Stimulated activated CD8-positive, alpha-beta memory T cell treated with anti-CD3 and anti-CD28 coated beads, Interleukin-4, amount 100 ng/mL, for 1 hour (primary cell): ENCODE measurements around the gene KCNJ15.
"Not testable (repeated sequence)": the region's sequence is repeated elsewhere in the genome, so short reads cannot be mapped to it uniquely, and the experiment has no call there.

Experiments used
- DNase-seq, 2 donors: peaks; one replicate each; pipeline ENCODE4 v3.0.0-alpha.2; 2020; ENCODE audit warnings: low read depth in 2 of 2, low spot score in 1 of 2

The KCNJ15 gene

DNA sequence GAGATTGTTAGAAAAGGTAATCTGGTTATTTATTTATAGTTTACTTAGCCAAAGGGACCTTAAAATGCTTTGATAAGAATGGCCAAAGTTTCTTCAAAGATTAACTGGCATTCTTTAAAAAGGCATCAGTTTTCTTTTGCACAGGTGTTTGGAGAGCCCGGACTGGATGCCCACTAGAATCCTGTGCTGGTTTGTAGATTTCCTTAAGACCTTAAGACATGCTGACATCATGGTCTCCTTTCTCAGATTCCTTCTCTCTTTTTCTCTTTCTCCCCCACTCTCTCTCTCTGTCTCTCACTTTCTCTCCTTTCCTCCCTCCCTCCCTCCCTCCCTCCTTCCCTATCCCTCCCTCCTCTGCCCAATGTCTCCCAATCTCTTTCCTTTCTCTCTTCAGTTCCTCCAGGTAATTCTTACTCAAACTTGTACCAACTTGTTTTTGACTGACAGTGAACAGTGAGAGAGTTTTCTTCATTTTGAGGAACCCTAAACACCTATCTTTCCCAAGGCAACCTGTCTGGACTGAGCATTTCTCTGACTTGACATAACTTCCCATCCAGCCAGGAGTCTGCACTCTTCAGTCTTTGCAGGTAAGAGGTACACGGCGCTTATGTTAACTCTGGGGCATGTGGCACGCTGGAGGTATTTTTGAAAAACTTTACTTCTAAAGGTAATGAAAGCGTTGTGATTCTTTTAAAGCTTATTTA is at the start of gene KCNJ15:
Gene KCNJ15, plus strand, starts transcription at position 393 of the 704 bp plus-strand sequence. CDS start 42,271 bp downstream, outside the sequence.
- DNase-seq, result no peak

DNA sequence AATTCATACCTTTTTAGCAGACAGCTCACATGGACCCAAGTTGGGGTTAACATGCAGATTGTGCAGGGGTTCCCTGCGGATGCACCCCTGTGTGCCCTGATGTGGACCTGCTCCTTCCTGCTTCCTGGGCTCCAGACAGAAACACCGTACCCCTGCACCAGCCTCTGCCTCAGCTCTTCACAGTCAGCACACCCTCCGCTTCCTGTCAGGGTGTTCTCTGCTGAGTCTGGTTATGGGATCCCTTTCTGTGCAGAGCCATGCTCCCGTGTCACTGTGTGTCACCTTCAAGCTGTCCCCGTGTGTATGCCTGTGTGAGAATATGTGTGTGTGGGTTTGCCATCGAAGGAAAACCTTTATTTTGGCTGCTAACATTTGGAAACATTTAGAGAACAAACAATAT is 48.7 kb upstream of the KCNJ15 start:
- DNase-seq, result no peak

DNA sequence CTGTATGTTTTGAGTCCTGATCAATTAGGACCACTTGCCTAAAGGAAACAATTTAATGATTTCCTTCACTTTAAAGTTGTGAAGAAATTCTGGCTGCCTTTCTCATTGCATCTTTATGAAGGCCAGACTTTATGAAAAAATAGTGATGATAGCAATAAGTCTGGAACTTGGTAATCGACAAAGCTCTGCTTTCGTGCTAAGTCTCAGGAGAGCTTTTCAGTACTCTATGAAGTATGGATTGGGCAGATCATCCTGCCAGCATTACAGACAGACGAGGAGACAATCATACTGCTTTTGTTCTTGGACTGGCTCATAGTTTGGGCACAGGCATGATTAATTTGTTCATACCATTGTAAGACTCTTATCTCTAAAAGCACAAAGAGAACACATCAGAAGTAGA is 45.5 kb upstream of the KCNJ15 start:
- DNase-seq, result no peak

DNA sequence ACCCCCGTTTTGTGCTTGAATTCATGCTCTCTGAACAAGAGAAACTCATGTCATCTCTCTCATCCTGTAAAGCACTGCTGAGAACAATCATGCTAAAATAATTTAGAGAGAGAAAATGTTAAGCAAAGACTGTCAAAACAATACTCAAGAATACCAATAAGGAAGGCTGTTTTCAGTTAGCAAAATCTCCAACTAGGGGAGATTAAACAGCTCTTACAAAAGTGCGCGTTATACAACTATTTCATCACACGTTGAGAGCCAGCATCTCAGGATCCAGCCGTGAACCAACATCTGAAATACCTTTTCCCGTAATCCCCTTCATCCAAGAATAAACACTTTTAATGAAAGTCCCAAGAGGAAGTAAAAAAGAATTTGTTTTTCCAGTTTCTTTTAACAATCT is 44.1 kb upstream of the KCNJ15 start:
- DNase-seq, result no peak

DNA sequence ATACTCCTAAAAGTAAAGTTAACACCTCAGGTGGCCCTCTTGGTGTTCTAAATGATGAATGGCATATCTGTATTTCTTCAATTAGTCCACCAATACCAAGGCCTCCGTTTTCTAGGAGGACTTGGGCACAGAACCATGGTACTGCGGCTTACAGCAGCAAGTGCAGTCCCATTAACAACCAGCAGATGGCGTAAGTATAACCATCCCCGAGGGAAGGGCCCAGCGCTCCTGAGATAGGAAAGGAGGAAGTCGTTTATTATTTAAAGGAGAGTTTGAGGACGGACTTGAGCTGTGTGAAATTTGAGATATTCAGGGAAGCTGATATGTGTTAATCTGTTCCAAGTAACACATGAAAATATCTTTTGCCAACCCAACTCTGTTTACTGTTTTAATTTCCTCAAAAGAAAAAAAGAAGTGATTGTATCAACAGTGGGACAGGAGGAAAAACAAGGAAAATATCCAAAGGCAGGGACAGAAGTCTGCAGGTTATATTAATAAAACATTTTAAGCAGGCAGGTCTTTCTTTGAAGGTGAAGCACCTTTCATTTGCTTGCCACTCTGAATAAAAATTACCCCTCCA is 37.7 kb upstream of the KCNJ15 start:
- peak in 1 of 2 donors; percentile 28 for DNase-seq

DNA sequence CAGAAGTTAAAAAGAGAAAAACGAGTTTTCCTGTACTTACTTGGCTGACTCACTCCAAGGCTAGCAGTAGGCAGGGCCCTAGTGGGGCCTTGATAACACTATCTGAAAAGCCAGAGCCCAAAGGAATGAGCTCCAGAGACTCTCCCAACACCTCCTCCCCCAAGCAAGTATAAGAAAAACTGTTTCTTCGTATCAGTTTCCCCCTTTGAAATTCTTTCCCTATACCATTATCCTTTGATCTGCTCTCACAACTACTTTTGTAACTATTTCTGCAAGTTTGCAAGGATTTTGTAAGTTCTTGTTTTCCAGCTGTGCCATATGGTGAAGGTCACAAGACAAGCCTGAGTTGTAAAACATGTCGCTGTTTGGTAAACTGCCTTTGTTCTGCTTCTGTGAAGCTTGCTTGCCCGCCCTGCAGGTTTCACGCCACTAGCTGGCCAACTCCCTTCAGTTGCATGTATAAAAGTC is 36.5 kb upstream of the KCNJ15 start:
- DNase-seq, result no peak

DNA sequence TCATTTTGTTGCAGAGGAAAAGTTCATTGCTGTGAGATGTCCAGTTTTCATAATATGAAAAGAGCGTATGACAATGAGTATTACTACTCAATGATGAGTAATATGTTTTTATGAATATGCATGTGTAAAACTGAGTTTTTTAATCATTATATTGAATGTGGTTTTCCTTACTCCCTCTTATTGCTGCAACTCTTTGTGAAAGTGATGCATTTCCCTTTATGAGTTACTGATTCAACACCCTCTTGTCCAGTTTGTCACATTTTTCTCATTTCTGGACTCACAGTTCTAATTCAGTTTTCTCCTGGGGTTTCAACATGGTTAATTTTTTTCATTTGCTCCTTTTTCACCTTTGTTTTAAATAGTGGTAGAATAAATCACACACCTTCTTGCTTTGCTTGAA is 35.2 kb upstream of the KCNJ15 start:
- no peak for DNase-seq

DNA sequence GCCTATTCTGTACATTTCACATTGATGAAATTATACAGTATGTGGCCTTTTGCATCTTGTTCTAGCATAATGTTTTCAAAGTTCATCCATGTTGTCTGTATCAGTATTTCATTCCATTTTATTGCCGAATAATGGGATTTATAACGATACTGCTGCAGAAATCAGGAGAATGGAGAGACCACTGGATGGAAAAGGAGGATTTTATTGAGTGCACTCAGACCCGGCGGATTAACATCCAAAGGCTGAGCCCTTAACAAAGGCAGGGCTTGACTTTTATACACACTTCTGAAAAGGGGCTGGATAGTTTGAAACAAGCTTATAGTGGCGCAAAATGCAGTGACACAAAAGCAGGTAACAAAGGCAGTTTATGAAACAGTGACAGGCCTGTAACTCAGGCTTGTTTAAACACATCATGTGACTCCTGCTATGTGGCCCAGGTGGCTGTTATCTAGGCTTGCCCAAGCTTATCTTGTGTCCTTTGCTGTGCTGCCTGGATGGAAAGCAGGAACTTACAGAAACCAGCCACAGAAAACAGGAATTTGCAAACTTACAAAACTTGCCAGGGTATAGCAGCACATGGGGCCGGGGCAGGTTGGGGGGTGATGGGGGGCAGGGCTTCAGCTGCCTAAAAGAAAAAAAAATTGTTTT is 32.8 kb upstream of the KCNJ15 start:
- no peak for DNase-seq

DNA sequence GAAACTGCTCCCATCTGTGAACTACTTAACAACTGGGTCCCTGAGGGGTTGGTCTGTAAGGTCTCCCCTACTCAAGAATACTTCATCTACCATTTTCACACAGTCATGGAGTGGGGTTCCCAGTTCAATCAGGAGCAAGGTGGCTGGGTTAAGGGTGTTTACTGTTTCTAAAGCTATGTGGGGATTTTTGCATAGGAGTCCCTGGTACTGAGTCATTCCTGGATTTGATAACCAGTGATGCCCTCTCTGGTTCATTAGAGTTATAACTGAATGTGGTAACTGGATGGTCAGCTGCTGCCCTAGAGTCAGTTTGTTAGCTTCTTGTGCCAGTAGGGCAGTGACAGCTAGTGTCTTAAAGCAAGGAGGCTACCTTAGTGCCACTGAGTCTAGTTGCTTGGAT is 29.4 kb upstream of the KCNJ15 start:
- no peak for DNase-seq

DNA sequence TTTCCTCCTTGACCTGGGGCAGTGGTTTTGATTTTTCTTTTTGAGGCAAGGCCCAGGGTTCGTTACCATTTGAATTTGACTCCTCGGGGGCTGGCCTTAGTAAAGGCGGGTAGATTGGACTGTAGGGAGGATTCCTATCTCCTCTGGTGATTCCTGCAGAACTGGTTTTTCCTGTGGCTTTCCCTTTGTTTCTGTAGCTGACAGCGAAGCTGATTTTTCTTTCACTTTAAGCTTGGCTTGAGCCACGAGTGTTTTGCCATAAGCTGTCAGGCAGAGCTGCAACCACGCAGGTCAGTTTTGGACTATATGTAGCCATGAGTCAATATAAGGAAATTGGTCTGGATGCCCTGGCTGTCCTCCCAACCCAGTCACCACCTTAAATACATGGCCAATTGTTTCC is 28.7 kb upstream of the KCNJ15 start:
- no peak for DNase-seq

DNA sequence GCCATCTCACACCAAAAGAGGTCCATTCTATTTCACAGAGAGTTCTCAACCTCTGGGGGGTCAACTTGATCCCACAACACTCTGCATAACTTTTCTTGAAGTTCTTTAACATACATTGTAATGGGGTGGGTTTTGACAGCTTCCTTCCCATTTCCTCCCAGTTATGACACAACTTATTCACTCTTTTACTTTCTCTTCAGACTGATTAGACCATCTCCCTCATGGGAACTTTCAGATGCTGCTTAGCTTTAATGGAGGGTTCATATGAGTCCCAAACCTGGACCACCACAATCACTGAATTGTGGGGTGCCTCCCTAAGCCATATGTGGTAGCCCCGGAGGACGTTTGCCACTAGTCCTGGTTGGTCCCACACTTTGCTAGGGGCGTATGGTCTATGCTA is 28.3 kb upstream of the KCNJ15 start:
- DNase-seq, result no peak

DNA sequence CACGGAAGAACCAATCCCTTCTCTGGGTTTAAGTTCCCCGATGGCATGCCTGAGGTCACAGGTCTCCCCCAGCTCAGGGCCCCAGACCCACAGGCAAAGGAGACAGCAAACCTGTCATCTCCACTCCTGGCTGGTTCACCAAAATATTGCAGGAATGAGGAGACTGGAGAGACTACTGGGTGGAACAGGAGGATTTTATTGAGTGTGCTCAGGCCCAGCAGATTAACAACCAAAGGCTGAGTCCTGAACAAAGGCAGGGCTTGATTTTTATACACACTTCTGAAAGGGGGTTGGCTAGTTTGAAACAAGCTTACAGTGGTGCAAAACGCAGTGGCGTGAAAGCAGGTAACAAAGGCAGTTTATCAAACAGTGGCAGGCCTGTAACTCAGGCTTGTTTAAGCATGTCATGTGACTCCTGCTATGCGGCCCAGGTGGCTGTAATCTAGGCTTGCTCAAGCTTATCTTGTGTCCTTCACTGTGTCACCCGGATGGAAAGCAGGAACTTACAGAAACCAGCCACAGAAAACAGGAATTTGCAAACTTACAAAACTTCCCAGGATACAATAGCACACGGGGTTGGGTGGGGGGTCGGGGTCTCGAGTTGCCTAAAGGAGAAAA is 27.4 kb upstream of the KCNJ15 start:
- no peak for DNase-seq

DNA sequence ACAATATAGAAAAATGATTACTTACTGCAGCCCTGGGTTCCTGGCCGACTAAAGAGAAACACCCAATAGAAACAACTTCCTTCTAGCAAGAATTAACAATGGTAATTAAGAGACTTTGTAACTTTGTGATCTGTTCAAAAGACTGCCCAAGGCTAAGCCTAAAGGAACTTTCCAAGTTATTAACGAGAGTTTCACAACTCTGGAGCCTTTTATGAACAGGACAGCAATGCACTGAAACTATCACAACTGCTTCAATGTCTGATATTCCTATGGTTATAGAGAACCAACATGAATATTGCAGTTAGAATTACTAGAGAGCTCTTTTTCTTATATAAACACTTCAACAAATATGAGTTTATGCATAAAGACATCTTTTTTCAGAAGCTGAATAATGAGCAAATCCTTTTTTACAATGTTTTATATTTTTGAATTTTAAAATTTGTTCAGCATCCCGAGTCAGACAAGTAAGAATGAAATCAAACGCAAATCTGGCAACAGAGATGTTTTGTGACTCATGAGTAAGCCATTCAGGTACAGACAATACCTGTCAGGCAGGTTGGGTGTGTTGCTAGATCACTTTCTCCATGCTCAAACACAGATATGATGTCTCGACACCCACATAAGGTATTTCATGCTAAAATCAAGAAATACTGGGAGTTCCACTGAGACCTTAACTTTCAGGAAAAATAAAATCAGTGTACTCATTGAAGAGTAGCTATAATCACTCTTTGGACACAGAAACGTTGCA is 22.2 kb upstream of the KCNJ15 start:
- no peak for DNase-seq

DNA sequence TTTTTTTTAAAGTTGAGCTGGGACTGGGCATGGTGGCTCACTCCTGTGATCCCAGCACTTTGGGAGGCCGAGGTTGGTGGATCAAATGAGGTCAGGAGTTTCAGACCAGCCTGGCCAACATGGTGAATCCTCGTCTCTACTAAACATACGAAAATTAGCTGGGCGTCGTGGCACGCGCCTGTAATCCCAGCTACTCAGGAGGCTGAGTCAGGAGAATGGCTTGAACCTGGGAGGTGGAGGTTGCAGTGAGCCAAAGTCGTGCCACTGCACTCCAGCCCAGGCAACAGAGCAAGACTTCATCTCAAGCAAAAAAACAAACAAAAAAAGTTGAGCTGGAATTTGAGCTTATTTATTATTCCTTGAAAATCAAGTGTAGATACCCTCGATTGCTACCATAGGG is 21.5 kb upstream of the KCNJ15 start:
- DNase-seq, result not testable (repeated sequence)

DNA sequence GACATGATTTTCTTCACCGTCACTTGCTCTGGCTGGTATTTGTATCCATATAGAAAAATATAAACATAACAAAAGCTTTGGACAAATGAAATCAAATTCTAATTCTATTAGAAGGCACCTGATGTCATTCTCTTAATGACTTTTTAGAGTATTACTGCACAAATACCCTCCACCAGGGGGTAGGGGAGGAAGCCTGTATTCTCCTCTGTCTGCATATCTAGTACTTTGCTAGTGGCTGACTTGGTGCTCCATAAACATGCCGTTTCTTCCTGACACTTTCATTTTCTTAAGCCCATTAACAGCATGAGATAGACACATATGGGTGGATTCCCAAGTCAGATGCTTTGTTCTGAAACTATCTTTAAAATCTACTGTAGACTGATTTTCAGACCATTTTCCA is 20.6 kb upstream of the KCNJ15 start:
- no peak for DNase-seq

DNA sequence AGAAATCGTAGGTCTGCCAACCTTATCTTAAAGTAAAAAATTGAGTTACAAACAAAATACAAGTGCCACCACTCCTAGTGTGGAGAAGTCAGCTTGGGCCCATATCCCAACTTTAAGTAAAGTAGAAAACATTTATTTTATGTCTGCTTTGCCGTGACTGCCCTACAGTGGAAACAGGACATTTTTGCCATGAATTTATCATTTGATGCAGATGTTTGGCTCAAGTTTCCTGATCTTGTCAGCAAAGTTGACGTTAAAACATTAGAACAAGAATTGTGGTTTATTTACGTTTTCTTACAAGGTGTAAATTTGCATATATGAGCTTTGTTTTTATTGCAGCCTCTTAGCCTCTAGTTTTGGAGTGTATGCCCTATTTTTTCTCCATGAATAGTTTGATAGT is 17.1 kb upstream of the KCNJ15 start:
- no peak for DNase-seq

DNA sequence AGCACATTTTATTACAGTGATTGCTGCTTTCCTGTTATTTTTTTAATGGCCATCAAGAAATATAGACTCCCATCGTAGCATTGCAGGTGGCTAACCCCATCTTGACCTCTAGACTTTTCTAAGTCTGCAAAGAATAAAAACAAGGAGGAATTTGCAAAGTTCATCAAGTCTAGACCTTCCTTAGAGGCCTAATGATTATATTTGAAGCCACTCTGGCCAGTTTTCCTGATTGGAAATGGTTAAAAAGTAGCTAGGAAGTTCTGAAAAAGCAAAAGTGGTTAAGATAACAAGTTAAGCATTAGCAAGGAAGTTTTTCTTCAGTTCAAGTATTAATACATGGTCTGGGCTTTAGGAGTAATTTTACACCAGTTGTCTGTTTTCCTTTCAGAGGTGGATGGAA is 16.7 kb upstream of the KCNJ15 start:
- no peak for DNase-seq

DNA sequence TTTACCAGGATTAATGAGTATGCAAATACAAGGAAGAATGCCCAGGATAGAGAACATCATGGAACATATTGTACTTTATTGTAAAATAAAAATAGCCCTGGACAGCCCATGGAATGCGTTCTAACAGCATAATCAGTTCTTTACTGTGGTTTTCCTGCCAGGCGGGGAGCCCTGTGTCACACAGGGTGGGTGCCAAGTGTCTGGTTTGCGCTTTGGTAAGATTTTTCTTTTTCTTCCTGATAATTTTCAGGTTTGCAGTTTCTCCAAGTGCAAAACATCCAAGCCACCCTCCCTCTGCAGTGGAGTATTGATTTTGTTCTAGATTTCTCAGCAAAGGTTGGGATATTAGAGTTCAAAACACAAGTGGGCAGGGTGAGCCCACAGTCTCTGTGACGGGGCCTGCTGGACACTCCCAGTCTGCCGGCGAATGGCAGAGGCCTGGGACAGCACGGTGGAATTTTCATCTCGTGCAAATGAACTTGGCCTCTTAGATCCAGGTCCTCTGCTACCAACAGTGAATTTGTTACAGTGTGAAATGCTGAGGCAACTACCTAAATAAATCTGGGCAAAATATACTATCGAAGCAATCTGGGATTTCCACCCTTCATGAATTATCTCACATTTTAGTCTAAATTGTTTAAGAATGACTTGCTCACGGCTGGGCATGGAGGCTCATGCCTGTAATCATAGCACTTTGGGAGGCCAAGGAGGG is 15.6 kb upstream of the KCNJ15 start:
- DNase-seq, result no peak

DNA sequence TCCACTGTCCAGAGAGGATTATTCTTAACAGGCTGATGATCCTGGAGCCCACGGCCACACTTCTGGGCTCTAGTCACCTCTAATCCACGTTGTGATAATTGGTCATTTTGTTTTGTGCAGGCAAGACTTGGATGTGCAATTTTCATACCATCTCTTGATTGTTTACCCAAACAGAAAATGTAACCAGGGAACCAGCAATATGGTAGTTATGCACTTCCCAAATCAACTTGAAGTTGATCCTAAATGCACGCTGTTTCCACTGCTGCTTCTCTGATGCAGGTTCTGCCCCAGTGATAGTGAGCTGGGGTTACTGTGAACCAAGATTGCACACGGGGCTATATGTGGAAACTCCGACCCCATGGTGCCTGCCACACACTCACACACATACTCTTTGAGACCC is 14.7 kb upstream of the KCNJ15 start:
- no peak for DNase-seq

DNA sequence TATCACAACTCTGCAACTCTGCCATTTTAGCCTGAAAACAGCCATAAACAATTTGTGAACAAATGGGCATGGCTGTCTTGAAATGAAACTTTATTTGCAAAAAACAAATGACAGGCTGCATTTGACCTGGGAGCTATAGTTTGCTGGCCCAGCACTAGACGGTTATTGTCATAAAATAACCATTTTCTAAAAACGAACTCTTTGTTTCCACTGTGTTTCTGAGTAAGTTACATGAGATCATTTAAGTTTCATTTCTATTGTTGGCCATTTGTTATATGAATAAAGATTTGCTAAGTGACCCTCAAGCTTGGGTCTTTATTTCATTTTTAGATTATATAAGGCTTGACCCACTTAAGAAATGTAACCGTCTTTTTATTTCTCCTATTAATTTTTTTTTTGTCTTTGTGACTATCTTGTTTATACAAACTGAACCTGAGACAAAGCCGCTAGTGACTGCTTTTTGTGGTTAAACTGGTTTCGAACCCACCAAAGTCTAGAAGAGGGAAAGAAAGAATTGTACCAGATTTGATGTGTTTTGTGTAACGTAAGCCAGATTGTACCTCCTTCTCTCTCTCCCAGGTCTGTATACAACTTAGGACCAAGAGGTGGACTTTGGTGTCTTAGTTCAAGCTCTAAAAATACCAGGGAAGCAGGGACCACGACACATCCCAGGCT is 12.9 kb upstream of the KCNJ15 start:
- DNase-seq, result no peak
